ENCODE data around the gene TBCEL. TPM values are rescaled to one million over a fixed set of nuclear protein-coding genes. Genes with fewer than 3 reads are reported as not detected.

TBCEL gene
- total RNA-seq, 4 donors from 2014 or later: 14.1 to 38.6 (median 16.4) TPM

DNA sequence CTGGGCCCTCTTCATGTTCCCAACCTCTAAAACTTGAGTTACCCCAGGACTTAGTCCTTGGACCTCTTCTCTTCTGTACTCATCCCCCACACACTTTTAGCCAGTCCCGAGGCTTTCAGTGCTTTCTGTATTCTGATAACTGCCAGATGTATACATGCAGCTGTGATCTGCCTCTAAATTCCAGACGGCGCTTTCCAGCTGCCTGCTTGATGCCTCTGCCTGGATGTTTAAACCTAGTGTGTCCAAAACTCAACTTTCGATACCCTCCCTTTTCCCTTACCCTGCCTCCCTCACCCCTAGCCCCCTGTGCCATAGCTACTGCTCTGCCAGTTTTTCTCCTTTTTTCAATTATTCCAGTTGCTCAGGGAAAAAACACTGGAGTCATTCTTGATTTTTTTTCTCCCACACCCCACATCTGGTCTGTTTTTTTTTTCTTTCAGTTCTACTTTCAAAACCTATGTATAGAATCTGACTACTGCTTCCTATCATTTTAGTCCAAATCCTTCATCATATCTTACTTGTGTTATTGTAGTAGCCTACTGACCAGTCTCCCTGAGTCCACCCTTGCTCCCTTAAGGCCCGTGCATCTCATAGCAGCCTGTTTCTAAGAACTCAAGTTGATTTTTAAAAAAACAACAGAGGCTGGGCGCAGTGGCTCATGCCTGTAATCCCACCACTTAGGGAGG, 44.2 kb downstream of the TBCEL start:
- ATAC-seq (ENCODE audit: low FRiP score) (no peak), DNase-seq (ENCODE audit: low spot score) (no peak)

GRCh38 chr11:121068787-121069186, 44.9 kb downstream of the TBCEL start:
- ATAC-seq (ENCODE audit: low FRiP score): no peak
- TF ChIP-seq CTCF (IDR thresholded peaks at IDR 0.05): no peak
- DNase-seq (ENCODE audit: low spot score): no peak

More for the DNA sequence above, 44.2 kb downstream of the TBCEL start:
- TF ChIP-seq CTCF (IDR thresholded peaks at IDR 0.05): no peak

- TF ChIP-seq CTCF (IDR thresholded peaks at IDR 0.05): no peak
- ATAC-seq (ENCODE audit: low FRiP score) (no peak), DNase-seq (ENCODE audit: low spot score) (no peak)
These were observed 47.3 kb downstream of the TBCEL start for GRCh38 chr11:121070951-121071845.

GRCh38 chr11:121071846-121072450, 48.0 kb downstream of the TBCEL start:
- DNase-seq (ENCODE audit: low spot score) (no peak), ATAC-seq (ENCODE audit: low FRiP score) (no peak)
- no peak for TF ChIP-seq CTCF (IDR thresholded peaks at IDR 0.05)

DNA sequence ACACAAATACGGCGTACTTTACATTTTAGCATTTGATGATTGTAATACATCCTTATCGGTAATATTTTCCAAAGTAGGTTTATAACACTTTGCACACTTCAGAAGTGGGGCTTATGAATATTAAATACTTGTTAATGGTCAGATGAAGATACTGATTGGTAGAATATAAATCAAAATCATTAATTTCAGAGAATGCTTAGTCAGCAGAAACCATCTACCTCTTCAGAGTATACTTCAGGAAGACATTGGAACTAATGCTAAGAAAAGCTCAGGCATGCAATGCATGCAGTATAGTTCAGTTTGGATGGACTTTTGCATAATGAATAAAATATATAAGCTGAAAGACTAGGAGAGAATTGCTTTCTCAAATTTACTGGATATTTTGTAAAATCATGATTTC, 57.4 kb downstream of the TBCEL start:
- no peak for TF ChIP-seq CTCF (IDR thresholded peaks at IDR 0.05)
- DNase-seq (ENCODE audit: low spot score) (no peak), ATAC-seq (ENCODE audit: low FRiP score) (no peak)

DNA sequence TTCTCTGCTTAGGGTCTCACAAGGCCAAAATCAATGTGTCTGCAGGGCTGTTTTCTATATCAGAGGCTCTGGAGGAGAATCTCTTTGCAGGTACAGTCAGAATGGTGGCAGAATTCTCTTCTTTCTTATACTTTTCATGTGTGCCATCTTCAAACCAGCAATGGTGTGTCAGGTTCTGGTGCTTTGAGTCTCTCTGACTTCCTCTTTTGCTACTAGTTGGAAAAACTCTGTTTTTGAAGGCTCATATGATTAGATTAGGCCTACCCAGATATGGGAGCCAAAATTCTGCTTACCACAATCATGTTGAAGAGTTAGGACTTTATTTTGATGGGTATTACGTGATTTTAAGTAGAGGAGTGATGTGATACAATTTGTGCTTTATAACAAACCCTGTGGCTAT, 58.3 kb downstream of the TBCEL start:
- DNase-seq (ENCODE audit: low spot score): no peak
- no peak for TF ChIP-seq CTCF (IDR thresholded peaks at IDR 0.05)
- no peak for ATAC-seq (ENCODE audit: low FRiP score)

Data from omental fat pad (tissue), 4 donors.